ENCODE results near the gene BCAS1.

BCAS1 gene, protein sequence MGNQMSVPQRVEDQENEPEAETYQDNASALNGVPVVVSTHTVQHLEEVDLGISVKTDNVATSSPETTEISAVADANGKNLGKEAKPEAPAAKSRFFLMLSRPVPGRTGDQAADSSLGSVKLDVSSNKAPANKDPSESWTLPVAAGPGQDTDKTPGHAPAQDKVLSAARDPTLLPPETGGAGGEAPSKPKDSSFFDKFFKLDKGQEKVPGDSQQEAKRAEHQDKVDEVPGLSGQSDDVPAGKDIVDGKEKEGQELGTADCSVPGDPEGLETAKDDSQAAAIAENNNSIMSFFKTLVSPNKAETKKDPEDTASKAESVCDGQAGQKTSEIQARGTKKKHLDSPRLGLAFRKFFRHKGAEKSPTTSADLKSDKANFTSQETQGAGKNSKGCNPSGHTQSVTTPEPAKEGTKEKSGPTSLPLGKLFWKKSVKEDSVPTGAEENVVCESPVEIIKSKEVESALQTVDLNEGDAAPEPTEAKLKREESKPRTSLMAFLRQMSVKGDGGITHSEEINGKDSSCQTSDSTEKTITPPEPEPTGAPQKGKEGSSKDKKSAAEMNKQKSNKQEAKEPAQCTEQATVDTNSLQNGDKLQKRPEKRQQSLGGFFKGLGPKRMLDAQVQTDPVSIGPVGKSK

GRCh38 chr20:54070187-54070987 is at the start of gene BCAS1:
TSS of gene BCAS1 (minus strand) at chr20:54070594. CDS start at chr20:54058718, 11,876 bp downstream.
- DNase-seq (ENCODE audit: low spot score) = no peak

DNA sequence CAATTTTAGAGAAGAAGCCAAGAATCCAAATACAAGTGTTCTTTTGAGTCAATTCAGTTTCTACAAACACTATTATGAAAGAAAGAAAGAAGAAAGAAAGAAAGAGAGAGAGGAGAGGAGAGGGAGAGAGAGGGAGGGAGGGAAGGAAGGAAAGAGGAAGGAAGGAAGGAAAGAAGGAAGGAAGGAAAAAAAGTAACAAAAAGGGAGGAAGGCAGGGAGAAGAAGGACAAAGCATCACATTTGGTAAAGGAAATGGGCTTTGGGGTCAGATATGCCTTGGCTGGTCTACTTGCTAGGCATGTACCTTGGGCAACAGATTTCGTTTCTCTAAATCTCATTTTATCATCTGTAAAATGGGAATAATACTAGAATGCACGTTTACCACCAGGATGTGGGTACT is 49.4 kb upstream of the BCAS1 start:
- DNase-seq (ENCODE audit: low spot score) = no peak

- DNase-seq (ENCODE audit: low spot score) = no peak
Observed at GRCh38 chr20:54118220-54119001, 48.0 kb upstream of the BCAS1 start.

DNA sequence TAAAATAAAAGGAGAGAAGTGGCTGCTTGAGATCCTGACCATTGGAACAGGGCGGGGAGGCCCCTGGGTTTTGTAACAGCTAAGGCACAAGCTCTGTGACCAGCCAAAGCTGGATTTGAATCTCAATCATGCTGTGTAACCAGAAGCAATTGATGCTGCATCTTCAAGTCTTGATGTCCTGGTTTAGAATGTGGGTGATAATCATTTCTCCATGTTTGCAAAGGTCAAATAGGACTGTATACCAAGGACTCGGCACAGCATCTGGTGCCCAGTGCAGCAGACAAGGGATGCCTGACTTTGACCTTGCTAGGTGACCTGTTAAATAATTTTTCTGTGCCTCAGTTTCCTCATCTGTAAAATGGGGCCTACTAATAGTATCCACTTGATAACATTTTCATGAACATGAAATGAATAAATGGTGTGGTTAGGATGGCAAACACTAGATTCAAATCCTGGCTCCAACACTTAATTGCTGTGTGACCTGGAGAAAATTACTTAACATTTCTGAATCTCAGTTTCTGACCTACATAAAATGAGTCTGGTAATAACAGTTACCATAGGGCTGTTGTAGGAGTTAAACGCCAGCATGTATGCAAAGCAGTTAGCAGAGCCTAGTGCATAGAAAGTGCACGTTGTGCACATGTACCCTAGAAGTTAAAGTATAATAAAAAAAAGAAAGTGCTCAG is 46.3 kb upstream of the BCAS1 start:
- DNase-seq (ENCODE audit: low spot score) = no peak

- DNase-seq (ENCODE audit: low spot score) = no peak
Observed at GRCh38 chr20:54115172-54115854, 44.9 kb upstream of the BCAS1 start.

DNA sequence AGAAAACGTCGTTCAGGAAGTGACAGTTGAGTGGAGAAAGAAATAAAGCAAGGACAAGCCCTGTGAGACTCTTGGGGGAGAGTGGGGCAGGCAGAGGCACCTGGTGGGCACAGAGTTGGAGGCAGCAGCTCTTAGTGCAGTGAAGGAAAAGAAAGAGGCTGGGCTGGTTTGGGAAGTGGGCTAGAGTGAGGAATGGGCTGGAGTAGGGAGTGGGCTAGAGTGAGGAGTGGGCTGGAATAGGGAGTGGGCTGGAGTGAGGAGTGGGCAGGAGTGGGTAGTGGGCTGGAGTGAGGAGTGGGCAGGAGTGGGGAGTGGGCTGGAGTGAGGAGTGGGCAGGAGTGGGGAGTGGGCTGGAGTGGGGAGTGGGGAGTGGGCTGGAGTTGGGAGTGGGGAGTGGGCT is 43.7 kb upstream of the BCAS1 start:
- no peak for DNase-seq (ENCODE audit: low spot score)

GRCh38 chr20:54113566-54113965 is 43.2 kb upstream of the BCAS1 start:
- DNase-seq (ENCODE audit: low spot score) = no peak

- no peak for DNase-seq (ENCODE audit: low spot score)
Observed at GRCh38 chr20:54112221-54112884, 42.0 kb upstream of the BCAS1 start.

DNA sequence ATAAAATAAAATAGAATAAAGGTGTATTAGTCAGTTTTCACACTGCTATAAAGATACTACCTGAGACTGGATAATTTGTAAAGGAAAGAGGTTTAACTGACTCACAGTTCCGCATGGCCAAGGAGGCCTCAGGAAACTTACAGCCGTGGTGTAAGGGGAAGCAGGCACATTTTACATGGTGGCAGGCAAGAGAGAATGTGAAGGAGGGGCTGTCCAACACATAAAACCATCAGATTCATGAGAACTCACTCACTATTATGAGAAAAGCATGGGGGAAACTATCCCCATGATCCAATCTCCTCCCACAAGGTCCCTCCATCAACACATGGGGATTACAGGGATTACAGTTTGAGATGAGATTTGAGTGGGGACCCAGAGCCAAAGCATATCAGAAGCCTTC is 41.1 kb upstream of the BCAS1 start:
- no peak for DNase-seq (ENCODE audit: low spot score)

DNA sequence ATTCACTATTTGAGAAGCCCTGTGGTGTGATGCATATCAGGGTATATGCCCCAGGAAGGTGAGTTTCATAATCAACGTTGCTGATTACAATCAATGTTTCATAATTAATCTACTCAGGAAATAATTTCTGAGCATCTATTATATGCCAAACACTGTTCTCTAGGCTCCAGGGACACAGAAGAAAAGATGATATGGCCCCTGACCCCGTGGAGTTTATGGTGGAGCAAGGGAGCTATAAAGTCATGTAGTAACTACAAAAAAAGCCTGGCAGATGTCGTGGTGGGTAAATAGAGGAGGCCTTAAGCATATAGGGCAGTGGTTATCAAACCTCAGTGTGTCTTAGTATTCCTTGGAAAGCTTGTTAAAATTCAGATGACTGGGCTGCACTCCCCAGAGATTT is 40.1 kb upstream of the BCAS1 start:
- DNase-seq (ENCODE audit: low spot score) = no peak

DNA sequence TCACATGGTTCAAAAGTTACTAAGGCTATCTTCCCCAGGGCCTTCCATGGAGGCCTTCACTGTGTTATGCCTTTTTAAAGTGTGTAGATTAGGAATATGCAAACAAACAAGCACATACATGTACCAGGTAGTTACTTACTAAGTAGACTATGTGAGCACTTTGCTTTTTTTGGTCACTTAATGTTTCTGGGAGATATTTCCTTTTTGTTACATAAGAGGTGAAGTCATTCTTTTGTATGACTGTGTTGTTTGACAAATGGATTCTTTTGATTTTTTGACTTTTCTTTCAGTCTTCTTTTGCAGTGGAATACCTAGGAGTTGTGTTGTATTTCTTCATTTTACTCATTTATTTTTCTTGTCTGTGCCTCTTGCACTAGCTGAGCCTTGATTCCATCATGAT is 39.6 kb upstream of the BCAS1 start:
- no peak for DNase-seq (ENCODE audit: low spot score)

GRCh38 chr20:54108817-54109216 is 38.4 kb upstream of the BCAS1 start:
- DNase-seq (ENCODE audit: low spot score) = no peak

DNA sequence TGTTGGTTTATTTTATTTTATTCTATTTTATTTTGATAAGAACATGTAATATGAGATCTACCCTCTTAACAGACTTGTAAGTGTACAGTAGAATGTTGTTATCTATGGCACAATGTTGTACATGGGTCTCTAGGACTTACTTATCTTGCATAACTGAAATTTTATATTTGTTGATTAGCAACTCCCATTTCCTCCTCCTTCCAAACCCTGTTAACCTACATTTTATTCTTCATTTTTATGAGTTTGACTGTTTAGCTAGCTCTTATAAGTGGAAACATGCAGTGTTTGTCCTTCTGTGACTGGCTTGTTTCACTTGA is 37.9 kb upstream of the BCAS1 start:
- no peak for DNase-seq (ENCODE audit: low spot score)

- no peak for DNase-seq (ENCODE audit: low spot score)
Observed at GRCh38 chr20:54107600-54108325, 37.4 kb upstream of the BCAS1 start.

DNA sequence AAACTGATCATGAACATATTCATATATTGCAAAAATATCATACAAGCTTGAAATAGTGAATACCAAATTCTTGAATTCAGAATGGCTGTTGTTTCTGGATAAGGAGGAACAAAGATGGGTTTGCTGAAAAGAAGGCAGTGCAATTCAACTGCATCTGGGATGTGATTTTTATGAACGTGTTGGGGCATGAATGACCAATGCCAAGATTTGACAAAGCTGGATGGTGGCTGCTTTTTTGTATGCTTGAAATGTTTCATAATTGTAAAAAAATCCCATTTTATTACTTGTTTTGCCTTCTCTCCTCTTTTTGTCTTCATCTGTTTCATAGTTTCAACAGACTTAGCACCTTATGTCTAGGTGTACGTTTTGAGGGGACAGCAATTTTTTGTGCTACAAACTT is 36.8 kb upstream of the BCAS1 start:
- no peak for DNase-seq (ENCODE audit: low spot score)

DNA sequence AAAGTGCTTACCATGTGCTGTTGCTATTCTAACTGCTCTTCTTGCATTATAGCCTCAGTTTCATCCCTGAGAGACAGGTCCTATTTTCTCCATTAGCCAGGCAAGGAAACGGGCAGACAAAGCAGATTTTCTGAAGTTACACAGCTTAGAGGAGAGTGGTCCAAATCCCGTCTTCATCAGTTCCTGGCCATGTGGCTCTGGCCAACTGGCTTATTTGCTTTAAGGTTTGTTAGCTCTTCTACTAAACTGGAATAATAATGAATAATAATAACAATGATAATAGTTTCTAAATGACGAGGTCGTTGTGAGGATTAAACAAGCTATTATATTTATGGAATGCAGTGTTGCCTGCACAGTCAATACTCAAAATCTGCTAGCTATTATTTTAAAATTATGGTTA is 35.8 kb upstream of the BCAS1 start:
- no peak for DNase-seq (ENCODE audit: low spot score)

GRCh38 chr20:54105653-54106052 is 35.3 kb upstream of the BCAS1 start:
- no peak for DNase-seq (ENCODE audit: low spot score)

- no peak for DNase-seq (ENCODE audit: low spot score)
Observed at GRCh38 chr20:54104781-54105180, 34.4 kb upstream of the BCAS1 start.

- no peak for DNase-seq (ENCODE audit: low spot score)
Observed at GRCh38 chr20:54103762-54104600, 33.6 kb upstream of the BCAS1 start.
